ENCODE results near the gene ADORA2B. TPM values are rescaled to one million over a fixed set of nuclear protein-coding genes. Genes with fewer than 3 reads are reported as not detected.

ADORA2B gene
- total and polyA plus RNA-seq, 2 of the 8 experiments (the other 6 are each of a cell fraction or from before 2014, with no cell fraction given): 2.6 to 8.2 TPM

DNA sequence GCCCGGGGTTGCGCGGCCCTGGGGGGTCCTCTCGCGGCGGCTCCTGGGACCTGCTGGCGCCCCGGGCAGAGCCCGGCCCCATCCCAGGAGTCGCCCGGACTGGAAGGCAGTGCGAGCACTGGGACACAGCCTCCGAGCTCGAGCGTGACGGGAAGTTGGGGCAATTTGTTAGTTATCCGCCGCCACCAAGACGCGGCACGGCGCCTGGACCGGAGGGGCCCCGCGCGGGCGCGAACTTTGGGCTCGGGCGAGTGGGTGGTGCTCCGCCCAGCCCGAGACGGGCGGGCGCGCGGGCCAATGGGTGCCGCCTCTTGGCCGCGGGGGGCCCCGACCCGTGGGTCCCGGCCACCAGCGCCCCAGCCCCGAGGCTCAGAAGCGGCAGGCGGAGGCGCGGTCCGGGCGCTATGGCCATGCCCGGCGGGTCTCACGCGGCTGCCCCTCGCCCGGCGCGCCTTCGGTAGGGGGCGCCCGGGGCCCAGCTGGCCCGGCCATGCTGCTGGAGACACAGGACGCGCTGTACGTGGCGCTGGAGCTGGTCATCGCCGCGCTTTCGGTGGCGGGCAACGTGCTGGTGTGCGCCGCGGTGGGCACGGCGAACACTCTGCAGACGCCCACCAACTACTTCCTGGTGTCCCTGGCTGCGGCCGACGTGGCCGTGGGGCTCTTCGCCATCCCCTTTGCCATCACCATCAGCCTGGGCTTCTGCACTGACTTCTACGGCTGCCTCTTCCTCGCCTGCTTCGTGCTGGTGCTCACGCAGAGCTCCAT is at the start of gene ADORA2B (continued):
- TF ChIP-seq, protein P1, sequence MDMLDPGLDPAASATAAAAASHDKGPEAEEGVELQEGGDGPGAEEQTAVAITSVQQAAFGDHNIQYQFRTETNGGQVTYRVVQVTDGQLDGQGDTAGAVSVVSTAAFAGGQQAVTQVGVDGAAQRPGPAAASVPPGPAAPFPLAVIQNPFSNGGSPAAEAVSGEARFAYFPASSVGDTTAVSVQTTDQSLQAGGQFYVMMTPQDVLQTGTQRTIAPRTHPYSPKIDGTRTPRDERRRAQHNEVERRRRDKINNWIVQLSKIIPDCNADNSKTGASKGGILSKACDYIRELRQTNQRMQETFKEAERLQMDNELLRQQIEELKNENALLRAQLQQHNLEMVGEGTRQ (IDR thresholded peaks at IDR 0.05; ENCODE audit: low read length): no peak
- peak in 1 of 2 experiments; percentile 35; a peak in 1 of 3 replicates for TF ChIP-seq POLR2A (IDR thresholded peaks at IDR 0.05; ENCODE audit: control extremely low read depth in 1 of 2, low read depth in 2 of 2, low read length in 2 of 2)
- no peak for TF ChIP-seq CHD1 (IDR thresholded peaks at IDR 0.05; ENCODE audit: low read depth, low read length)
